ENCODE data around the gene FN1.
"Not testable (repeated sequence)": the region's sequence is repeated elsewhere in the genome, so short reads cannot be mapped to it uniquely, and the experiment has no call there.

GRCh38 chr2:215408441-215408840 is 27.4 kb downstream of the FN1 start:
- TF ChIP-seq, protein P1, sequence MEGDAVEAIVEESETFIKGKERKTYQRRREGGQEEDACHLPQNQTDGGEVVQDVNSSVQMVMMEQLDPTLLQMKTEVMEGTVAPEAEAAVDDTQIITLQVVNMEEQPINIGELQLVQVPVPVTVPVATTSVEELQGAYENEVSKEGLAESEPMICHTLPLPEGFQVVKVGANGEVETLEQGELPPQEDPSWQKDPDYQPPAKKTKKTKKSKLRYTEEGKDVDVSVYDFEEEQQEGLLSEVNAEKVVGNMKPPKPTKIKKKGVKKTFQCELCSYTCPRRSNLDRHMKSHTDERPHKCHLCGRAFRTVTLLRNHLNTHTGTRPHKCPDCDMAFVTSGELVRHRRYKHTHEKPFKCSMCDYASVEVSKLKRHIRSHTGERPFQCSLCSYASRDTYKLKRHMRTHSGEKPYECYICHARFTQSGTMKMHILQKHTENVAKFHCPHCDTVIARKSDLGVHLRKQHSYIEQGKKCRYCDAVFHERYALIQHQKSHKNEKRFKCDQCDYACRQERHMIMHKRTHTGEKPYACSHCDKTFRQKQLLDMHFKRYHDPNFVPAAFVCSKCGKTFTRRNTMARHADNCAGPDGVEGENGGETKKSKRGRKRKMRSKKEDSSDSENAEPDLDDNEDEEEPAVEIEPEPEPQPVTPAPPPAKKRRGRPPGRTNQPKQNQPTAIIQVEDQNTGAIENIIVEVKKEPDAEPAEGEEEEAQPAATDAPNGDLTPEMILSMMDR (IDR thresholded peaks at IDR 0.05), result not testable (repeated sequence)
- TF ChIP-seq POLR2A (IDR thresholded peaks at IDR 0.05), result not testable (repeated sequence)

Measured in stomach (tissue), 4 donors.